ENCODE results near the gene CNTNAP4. TPM values are rescaled to one million over a fixed set of nuclear protein-coding genes. Genes with fewer than 3 reads are reported as not detected.

Gene CNTNAP4
- total and polyA plus RNA-seq, 2 of the 8 experiments (the other 6 are each of a cell fraction or from before 2014, with no cell fraction given) = not detected

- TF ChIP-seq POLR2A (IDR thresholded peaks at IDR 0.05; ENCODE audit: control extremely low read depth in 1 of 2, low read depth in 2 of 2, low read length in 2 of 2) (no peak), ZNF274 (IDR thresholded peaks at IDR 0.05; ENCODE audit: borderline replicate concordance, extremely low read depth, low read length) (no peak)
- TF ChIP-seq, protein P1, sequence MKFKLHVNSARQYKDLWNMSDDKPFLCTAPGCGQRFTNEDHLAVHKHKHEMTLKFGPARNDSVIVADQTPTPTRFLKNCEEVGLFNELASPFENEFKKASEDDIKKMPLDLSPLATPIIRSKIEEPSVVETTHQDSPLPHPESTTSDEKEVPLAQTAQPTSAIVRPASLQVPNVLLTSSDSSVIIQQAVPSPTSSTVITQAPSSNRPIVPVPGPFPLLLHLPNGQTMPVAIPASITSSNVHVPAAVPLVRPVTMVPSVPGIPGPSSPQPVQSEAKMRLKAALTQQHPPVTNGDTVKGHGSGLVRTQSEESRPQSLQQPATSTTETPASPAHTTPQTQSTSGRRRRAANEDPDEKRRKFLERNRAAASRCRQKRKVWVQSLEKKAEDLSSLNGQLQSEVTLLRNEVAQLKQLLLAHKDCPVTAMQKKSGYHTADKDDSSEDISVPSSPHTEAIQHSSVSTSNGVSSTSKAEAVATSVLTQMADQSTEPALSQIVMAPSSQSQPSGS (IDR thresholded peaks at IDR 0.05; ENCODE audit: low read length) = no peak
These were observed 184.6 kb downstream of the CNTNAP4 start (continued) for GRCh38 chr16:76461836-76462235.
